GM21423 (cell line): ENCODE data around the gene ZNF608.

Source experiments
- ATAC-seq: cut with Tn5 transposase; IDR thresholded peaks from one replicate; pipeline ENCODE4 v1.9.1; 2021; ENCODE audit warnings: mild to moderate bottlenecking, moderate library complexity; ENCODE audit not compliant: unreplicated experiment

Gene ZNF608

GRCh38 chr5:124720593-124720992 is 25.8 kb downstream of the ZNF608 start:
- no peak for ATAC-seq

- no peak for ATAC-seq
Observed at GRCh38 chr5:124719113-124719967, 27.1 kb downstream of the ZNF608 start.

- no peak for ATAC-seq
Observed at GRCh38 chr5:124718380-124718789, 28.1 kb downstream of the ZNF608 start.

GRCh38 chr5:124716169-124716568 is 30.3 kb downstream of the ZNF608 start:
- ATAC-seq = no peak

- ATAC-seq = no peak
Observed at GRCh38 chr5:124714910-124715309, 31.5 kb downstream of the ZNF608 start.

GRCh38 chr5:124713595-124713994 is 32.8 kb downstream of the ZNF608 start:
- ATAC-seq = no peak

GRCh38 chr5:124712731-124713305 is 33.6 kb downstream of the ZNF608 start:
- no peak for ATAC-seq

- ATAC-seq = no peak
Observed at GRCh38 chr5:124708086-124708485, 38.4 kb downstream of the ZNF608 start.

- no peak for ATAC-seq
Observed at GRCh38 chr5:124707520-124707919, 38.9 kb downstream of the ZNF608 start.

- no peak for ATAC-seq
Observed at GRCh38 chr5:124706729-124707361, 39.6 kb downstream of the ZNF608 start.

GRCh38 chr5:124706051-124706450 is 40.4 kb downstream of the ZNF608 start:
- ATAC-seq = no peak

- no peak for ATAC-seq
Observed at GRCh38 chr5:124705577-124705976, 40.9 kb downstream of the ZNF608 start.

- peak; percentile 88 for ATAC-seq
Observed at GRCh38 chr5:124704594-124705284, 41.7 kb downstream of the ZNF608 start.

GRCh38 chr5:124703995-124704394 is 42.4 kb downstream of the ZNF608 start:
- no peak for ATAC-seq

- ATAC-seq = no peak
Observed at GRCh38 chr5:124702525-124702924, 43.9 kb downstream of the ZNF608 start.

- ATAC-seq = no peak
Observed at GRCh38 chr5:124701873-124702425, 44.5 kb downstream of the ZNF608 start.

- no peak for ATAC-seq
Observed at GRCh38 chr5:124701016-124701415, 45.4 kb downstream of the ZNF608 start.

- ATAC-seq = no peak
Observed at GRCh38 chr5:124700333-124700732, 46.1 kb downstream of the ZNF608 start.

- ATAC-seq = no peak
Observed at GRCh38 chr5:124698770-124699169, 47.7 kb downstream of the ZNF608 start.

- ATAC-seq = no peak
Observed at GRCh38 chr5:124697933-124698591, 48.4 kb downstream of the ZNF608 start.

- ATAC-seq = no peak
Observed at GRCh38 chr5:124697501-124697900, 48.9 kb downstream of the ZNF608 start.
